HG03280 (cell line): ENCODE measurements around the gene FAM3D.

Experiments
- ATAC-seq: cut with Tn5 transposase; IDR thresholded peaks from one replicate; pipeline ENCODE4 v1.9.1; 2021; ENCODE audit warnings: mild to moderate bottlenecking, moderate library complexity; ENCODE audit not compliant: unreplicated experiment

The FAM3D gene

DNA sequence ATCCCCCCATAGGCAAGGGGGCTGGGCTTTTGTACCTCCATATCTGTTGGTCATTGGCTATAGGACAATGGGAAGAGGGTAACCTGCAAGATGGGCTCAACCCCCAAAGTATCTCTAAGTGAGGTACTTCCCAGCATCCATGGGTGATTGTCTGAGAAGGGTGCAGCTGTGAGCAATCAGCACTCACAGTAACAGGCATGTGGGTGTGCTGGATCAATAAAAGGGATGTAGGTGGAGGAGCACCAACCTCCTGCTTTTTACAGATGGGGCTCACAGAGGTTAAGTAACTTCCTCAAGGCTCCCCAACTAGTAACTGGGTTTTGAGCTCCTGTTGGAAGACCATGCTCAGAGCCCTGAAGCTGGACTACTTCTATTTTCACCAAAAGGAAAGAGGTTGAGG, 63.0 kb downstream of the FAM3D start:
- ATAC-seq = no peak

- no peak for ATAC-seq
These were observed 68.7 kb downstream of the FAM3D start for GRCh38 chr3:58597770-58598310.

DNA sequence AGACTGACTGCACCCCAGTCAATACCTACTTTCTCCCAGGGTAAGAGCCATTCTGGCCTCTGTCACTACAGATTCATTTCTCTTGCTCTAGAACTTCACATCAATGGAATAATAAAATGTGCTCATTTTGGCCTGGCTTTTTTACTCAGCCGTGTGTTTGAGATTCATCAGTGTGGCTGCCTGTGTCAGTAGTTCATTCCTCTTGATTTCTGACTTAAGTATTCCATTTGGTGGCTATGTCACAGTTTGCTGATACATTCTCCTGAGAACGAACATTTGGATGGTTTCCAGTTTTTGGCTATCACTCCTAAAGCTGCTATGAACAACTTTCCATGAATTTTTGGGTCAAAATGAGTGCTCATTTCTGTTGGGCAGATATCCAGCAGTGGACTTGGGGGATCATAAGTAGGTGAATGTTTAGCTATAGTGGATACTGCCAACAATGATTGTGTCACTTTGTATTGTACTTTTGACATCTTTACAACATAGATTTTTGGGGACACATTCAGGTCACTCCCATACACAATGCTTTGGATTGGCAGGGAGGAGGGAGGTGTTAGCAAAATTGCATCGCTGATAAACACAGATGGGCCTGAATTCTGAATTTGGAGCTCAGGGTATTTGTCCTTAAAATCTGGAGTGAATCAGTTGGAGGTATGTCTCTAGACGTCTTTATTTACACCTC, 69.6 kb downstream of the FAM3D start:
- ATAC-seq = no peak

DNA sequence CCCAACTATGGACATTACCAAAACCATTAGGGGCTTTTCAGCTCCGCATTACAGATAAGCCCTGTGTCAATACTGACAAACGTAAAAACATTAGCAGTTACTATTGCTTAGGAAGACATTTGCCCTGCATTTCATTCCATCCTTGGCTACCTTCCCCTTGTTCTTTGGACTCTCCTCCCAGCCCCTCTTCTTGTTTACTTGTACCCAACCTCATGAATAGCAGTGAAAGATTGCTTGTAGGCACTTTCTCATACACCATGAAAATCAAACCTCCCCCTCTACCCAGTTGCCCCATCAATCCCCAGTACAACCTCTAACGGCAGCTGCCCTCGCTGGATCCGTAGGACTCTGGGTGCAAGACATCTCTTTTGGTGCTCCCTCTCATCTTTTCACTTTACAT, 72.5 kb downstream of the FAM3D start:
- ATAC-seq = no peak

- ATAC-seq = no peak
These were observed 74.8 kb downstream of the FAM3D start for GRCh38 chr3:58591517-58592510.

DNA sequence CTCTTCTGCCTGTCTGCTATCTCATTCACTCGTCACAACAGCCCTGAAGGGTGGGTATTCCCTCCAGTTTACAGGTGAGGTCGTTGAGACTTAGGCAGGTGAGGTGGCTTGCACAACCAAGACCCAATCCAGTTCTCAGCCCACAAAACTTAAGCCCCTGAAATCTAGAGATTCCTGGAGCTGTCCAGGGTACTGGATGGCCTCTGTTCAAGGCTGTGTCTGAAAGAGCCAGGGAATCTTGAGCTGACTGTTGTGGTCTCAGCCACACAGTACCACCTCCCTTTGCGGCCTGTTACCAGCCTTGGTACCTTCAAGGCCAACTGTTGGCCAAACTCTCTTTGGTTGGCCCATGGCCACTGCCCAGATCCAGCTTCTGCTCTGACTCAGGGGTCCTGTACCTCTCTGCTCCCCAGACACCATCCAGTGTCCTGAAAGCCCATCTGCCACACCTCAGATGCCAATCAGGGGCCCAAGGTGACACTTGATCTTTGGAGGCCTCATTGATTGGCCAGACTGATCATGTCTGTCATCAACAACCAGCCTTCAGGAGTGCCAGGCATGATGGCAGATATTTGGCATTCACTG, 78.5 kb downstream of the FAM3D start:
- no peak for ATAC-seq

DNA sequence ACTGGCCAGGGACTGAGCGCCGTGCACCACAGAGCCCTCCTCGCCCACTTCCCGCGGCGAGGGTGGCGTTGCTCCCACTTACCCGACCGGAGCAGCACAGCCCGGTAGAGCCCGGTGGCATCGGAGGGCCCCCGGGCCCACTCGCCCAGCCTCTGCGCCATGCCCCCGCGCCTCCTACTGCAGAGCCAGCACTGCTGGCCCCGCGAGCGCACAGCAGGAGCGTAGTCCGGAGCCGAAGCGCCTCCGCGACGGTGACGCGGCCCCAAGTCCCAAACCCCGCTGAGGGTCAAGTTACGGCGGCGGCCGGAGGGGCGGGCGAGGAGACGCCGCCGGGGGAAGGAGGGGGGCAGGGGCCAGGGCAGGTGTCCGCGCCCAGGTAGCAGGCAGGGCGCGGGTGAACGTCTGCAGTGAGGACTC, 79.8 kb downstream of the FAM3D start:
- ATAC-seq = no peak

- ATAC-seq = no peak
These were observed 80.6 kb downstream of the FAM3D start for GRCh38 chr3:58585994-58586393.

GRCh38 chr3:58585005-58585786, 81.4 kb downstream of the FAM3D start:
- peak; percentile 92 for ATAC-seq

- no peak for ATAC-seq
These were observed 81.9 kb downstream of the FAM3D start for GRCh38 chr3:58584690-58585004.
